ENCODE measurements around the gene KIF21B.

Gene KIF21B

GRCh38 chr1:201044119-201044518 lies 20.6 kb upstream of the KIF21B start:
- DNase-seq (ENCODE audit: low read depth in 1 of 2, low spot score in 1 of 2) = no peak

- peak; percentile 54 to 59 for DNase-seq (ENCODE audit: low read depth in 1 of 2, low spot score in 1 of 2)
These were observed 19.4 kb upstream of the KIF21B start for GRCh38 chr1:201042779-201043461.

- no peak for DNase-seq (ENCODE audit: low read depth in 1 of 2, low spot score in 1 of 2)
These were observed 17.5 kb upstream of the KIF21B start for GRCh38 chr1:201041011-201041410.

- no peak for DNase-seq (ENCODE audit: low read depth in 1 of 2, low spot score in 1 of 2)
These were observed 16.4 kb upstream of the KIF21B start for GRCh38 chr1:201039876-201040275.

GRCh38 chr1:201039418-201039817 lies 15.9 kb upstream of the KIF21B start:
- DNase-seq (ENCODE audit: low read depth in 1 of 2, low spot score in 1 of 2) = no peak

GRCh38 chr1:201038186-201038876 lies 14.8 kb upstream of the KIF21B start:
- DNase-seq (ENCODE audit: low read depth in 1 of 2, low spot score in 1 of 2) = no peak

GRCh38 chr1:201036188-201036842 lies 12.8 kb upstream of the KIF21B start:
- no peak for DNase-seq (ENCODE audit: low read depth in 1 of 2, low spot score in 1 of 2)

GRCh38 chr1:201034671-201035070 lies 11.2 kb upstream of the KIF21B start:
- DNase-seq (ENCODE audit: low read depth in 1 of 2, low spot score in 1 of 2) = no peak

GRCh38 chr1:201032408-201032807 lies 8.9 kb upstream of the KIF21B start:
- no peak for DNase-seq (ENCODE audit: low read depth in 1 of 2, low spot score in 1 of 2)

GRCh38 chr1:201028461-201028889 lies 5.0 kb upstream of the KIF21B start:
- no peak for DNase-seq (ENCODE audit: low read depth in 1 of 2, low spot score in 1 of 2)

GRCh38 chr1:201026836-201027235 lies 3.3 kb upstream of the KIF21B start:
- no peak for DNase-seq (ENCODE audit: low read depth in 1 of 2, low spot score in 1 of 2)

- no peak for DNase-seq (ENCODE audit: low read depth in 1 of 2, low spot score in 1 of 2)
These were observed 2.7 kb upstream of the KIF21B start for GRCh38 chr1:201026234-201026633.

GRCh38 chr1:201025571-201026002 lies 2.1 kb upstream of the KIF21B start:
- DNase-seq (ENCODE audit: low read depth in 1 of 2, low spot score in 1 of 2) = no peak

GRCh38 chr1:201024625-201024998 lies 1.1 kb upstream of the KIF21B start:
- DNase-seq (ENCODE audit: low read depth in 1 of 2, low spot score in 1 of 2) = no peak

GRCh38 chr1:201023920-201024624 lies 558 bp upstream of the KIF21B start:
- no peak for DNase-seq (ENCODE audit: low read depth in 1 of 2, low spot score in 1 of 2)

GRCh38 chr1:201022820-201023516 lies 546 bp downstream of the KIF21B start:
- no peak for DNase-seq (ENCODE audit: low read depth in 1 of 2, low spot score in 1 of 2)

GRCh38 chr1:201022493-201022819 lies 1.1 kb downstream of the KIF21B start:
- no peak for DNase-seq (ENCODE audit: low read depth in 1 of 2, low spot score in 1 of 2)

- DNase-seq (ENCODE audit: low read depth in 1 of 2, low spot score in 1 of 2) = no peak
These were observed 1.7 kb downstream of the KIF21B start for GRCh38 chr1:201021630-201022492.

GRCh38 chr1:201020721-201021629 lies 2.5 kb downstream of the KIF21B start:
- no peak for DNase-seq (ENCODE audit: low read depth in 1 of 2, low spot score in 1 of 2)

Measured in activated CD4-positive, alpha-beta T cell treated with anti-CD3 and anti-CD28 coated beads, Interleukin-2, amount 50 U/mL, for 24 hours (primary cell).